ENCODE data around the gene MYO9B.

GRCh38 chr19:17080440-17080801 is 4.8 kb downstream of the MYO9B start:
- TF ChIP-seq, protein P1, sequence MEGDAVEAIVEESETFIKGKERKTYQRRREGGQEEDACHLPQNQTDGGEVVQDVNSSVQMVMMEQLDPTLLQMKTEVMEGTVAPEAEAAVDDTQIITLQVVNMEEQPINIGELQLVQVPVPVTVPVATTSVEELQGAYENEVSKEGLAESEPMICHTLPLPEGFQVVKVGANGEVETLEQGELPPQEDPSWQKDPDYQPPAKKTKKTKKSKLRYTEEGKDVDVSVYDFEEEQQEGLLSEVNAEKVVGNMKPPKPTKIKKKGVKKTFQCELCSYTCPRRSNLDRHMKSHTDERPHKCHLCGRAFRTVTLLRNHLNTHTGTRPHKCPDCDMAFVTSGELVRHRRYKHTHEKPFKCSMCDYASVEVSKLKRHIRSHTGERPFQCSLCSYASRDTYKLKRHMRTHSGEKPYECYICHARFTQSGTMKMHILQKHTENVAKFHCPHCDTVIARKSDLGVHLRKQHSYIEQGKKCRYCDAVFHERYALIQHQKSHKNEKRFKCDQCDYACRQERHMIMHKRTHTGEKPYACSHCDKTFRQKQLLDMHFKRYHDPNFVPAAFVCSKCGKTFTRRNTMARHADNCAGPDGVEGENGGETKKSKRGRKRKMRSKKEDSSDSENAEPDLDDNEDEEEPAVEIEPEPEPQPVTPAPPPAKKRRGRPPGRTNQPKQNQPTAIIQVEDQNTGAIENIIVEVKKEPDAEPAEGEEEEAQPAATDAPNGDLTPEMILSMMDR (IDR thresholded peaks at IDR 0.05): no peak
- no peak for TF ChIP-seq REST (IDR thresholded peaks at IDR 0.05; ENCODE audit: insufficient read depth in 1 of 2, low read depth in 2 of 2, low read length in 1 of 2)
- no peak for TF ChIP-seq TCF7L2 (IDR thresholded peaks at IDR 0.05; ENCODE audit: low read depth, low read length)
- no peak for TF ChIP-seq POLR2AphosphoS5 (IDR thresholded peaks at IDR 0.05; ENCODE audit: low read depth, low read length)

All from Panc1 (cell line).